ENCODE data around the gene CA5A. TPM values are rescaled to one million over a fixed set of nuclear protein-coding genes. Genes with fewer than 3 reads are reported as not detected.
A peak's percentile ranks its signal among the peaks of the same experiment; 100 is the strongest.

The CA5A gene
- total RNA-seq, 1 donor from 2014 or later: 0.06 TPM

GRCh38 chr16:87853411-87854052, 82.8 kb downstream of the CA5A start:
- Histone ChIP-seq H3K9me3 (no peaks in the 10 kb centered on the region), H3K27ac (peak overlapping the region; percentile 60), H3K4me1 (peaks cover 57% of the 10 kb centered on the region), H3K4me3 (peak overlapping the region; percentile 40), H3K27me3 (ENCODE audit: low read depth) (peaks cover 5% of the 10 kb centered on the region), H3K36me3 (peaks cover 12% of the 10 kb centered on the region)
- intact Hi-C loops (cut with DNase I): no loop called here
- no peak for TF ChIP-seq CTCF (IDR thresholded peaks at IDR 0.05)
- ATAC-seq (peak; percentile 87 to 91), DNase-seq (peak; percentile 96)

- H3K4me3 ChIP-seq: no peak overlapping the region
- H3K4me1 ChIP-seq: peaks cover 57% of the 10 kb centered on the region
- ATAC-seq (no peak), DNase-seq (no peak)
- no peak overlapping the region for H3K27ac ChIP-seq
- TF ChIP-seq CTCF (IDR thresholded peaks at IDR 0.05): no peak
- peaks cover 12% of the 10 kb centered on the region for H3K36me3 ChIP-seq
- intact Hi-C loops (cut with DNase I): no loop called here
- peaks cover 5% of the 10 kb centered on the region for H3K27me3 ChIP-seq (ENCODE audit: low read depth)
- H3K9me3 ChIP-seq: no peaks in the 10 kb centered on the region
These were observed 84.7 kb downstream of the CA5A start for GRCh38 chr16:87851601-87852000.

GRCh38 chr16:87851141-87851587, 85.2 kb downstream of the CA5A start:
- no peak for ATAC-seq
- intact Hi-C loops (cut with DNase I): no loop called here
- TF ChIP-seq CTCF (IDR thresholded peaks at IDR 0.05): no peak

GRCh38 chr16:87850009-87851006, 86.0 kb downstream of the CA5A start:
- Histone ChIP-seq H3K27ac (no peak overlapping the region), H3K4me1 (peaks cover 45% of the 10 kb centered on the region), H3K9me3 (no peaks in the 10 kb centered on the region), H3K36me3 (peaks cover 12% of the 10 kb centered on the region), H3K27me3 (ENCODE audit: low read depth) (peaks cover 5% of the 10 kb centered on the region), H3K4me3 (no peak overlapping the region)
- DNase-seq: peak; percentile 85
- intact Hi-C loops (cut with DNase I): no loop called here
- TF ChIP-seq CTCF (IDR thresholded peaks at IDR 0.05): peak; percentile 96
- peak; percentile 52 to 59 for ATAC-seq

More at GRCh38 chr16:87851141-87851587, 85.2 kb downstream of the CA5A start:
- Histone ChIP-seq H3K4me3 (no peak overlapping the region), H3K27me3 (ENCODE audit: low read depth) (peaks cover 5% of the 10 kb centered on the region), H3K27ac (no peak overlapping the region), H3K4me1 (peaks cover 54% of the 10 kb centered on the region), H3K9me3 (no peaks in the 10 kb centered on the region), H3K36me3 (peaks cover 12% of the 10 kb centered on the region)
- no peak for DNase-seq

GRCh38 chr16:87849419-87850008, 86.8 kb downstream of the CA5A start:
- no peak for DNase-seq
- intact Hi-C loops (cut with DNase I): no loop called here
- Histone ChIP-seq H3K27ac (no peak overlapping the region), H3K27me3 (ENCODE audit: low read depth) (peaks cover 5% of the 10 kb centered on the region), H3K36me3 (peaks cover 12% of the 10 kb centered on the region), H3K4me1 (peaks cover 42% of the 10 kb centered on the region), H3K4me3 (no peak overlapping the region), H3K9me3 (no peaks in the 10 kb centered on the region)
- no peak for ATAC-seq
- no peak for TF ChIP-seq CTCF (IDR thresholded peaks at IDR 0.05)
